SK-N-SH treated with all-trans-retinoic acid at 6 μM for 48 hours (cell line): Measurements from ENCODE around the gene MSH5.

Experiments used
- ATAC-seq: fragments of 200-7000 bp; cut with Tn5 transposase; 3 replicates; pipeline ENCODE4 v1.9.1; 2020; ENCODE audit warnings: mild to moderate bottlenecking, moderate library complexity
- ARNTL ChIP-seq: fragments of 450-650 bp; formaldehyde crosslinking; IDR thresholded peaks from 2 replicates; pipeline ENCODE4 v1.5.0; 2020; ENCODE audit warnings: low read depth, mild to moderate bottlenecking, moderate library complexity, borderline replicate concordance
- BACH2 ChIP-seq: fragments of 250-450 bp; sonication (Bioruptor Pico); IDR thresholded peaks from 2 replicates; pipeline ENCODE4 v1.9.0; 2021; ENCODE audit warnings: mild to moderate bottlenecking, borderline replicate concordance
- CREB5 ChIP-seq: fragments of 250-450 bp; sonication (Bioruptor Pico); IDR thresholded peaks from 2 replicates; pipeline ENCODE4 v1.5.1; 2020; ENCODE audit warnings: low read depth, mild to moderate bottlenecking, moderate library complexity
- CSDC2 ChIP-seq: fragments of 250-450 bp; sonication (Bioruptor Pico); IDR thresholded peaks from 2 replicates; pipeline ENCODE4 v1.5.0; 2020; ENCODE audit warnings: mild to moderate bottlenecking, moderate library complexity
- CSRNP3 ChIP-seq: fragments of 250-450 bp; sonication (Bioruptor Pico); IDR thresholded peaks from 2 replicates; pipeline ENCODE4 v1.5.1; 2021; ENCODE audit warnings: mild to moderate bottlenecking, moderate library complexity
- ESRRG ChIP-seq: fragments of 250-450 bp; sonication (Bioruptor Pico); IDR thresholded peaks from 2 replicates; pipeline ENCODE4 v1.6.1; 2021; ENCODE audit warnings: mild to moderate bottlenecking
- GLIS3 ChIP-seq: fragments of 250-450 bp; sonication (Bioruptor Pico); IDR thresholded peaks from 2 replicates; pipeline ENCODE4 v1.5.0; 2020; ENCODE audit warnings: mild to moderate bottlenecking, moderate library complexity
- ISL1 ChIP-seq: fragments of 250-450 bp; sonication (Bioruptor Pico); IDR thresholded peaks from 2 replicates; pipeline ENCODE4 v2.1.2; 2022; ENCODE audit warnings: mild to moderate bottlenecking, moderate library complexity
- OSR1 ChIP-seq: fragments of 250-450 bp; sonication (Bioruptor Pico); IDR thresholded peaks from 2 replicates; pipeline ENCODE4 v1.8.0; 2022; ENCODE audit warnings: moderate library complexity, mild to moderate bottlenecking, inconsistent platforms
- PATZ1 ChIP-seq: fragments of 250-450 bp; sonication (Bioruptor Pico); IDR thresholded peaks from 2 replicates; pipeline ENCODE4 v1.8.0; 2020; ENCODE audit warnings: mild to moderate bottlenecking, moderate library complexity, borderline replicate concordance
- POU6F1 ChIP-seq: fragments of 250-450 bp; sonication (Bioruptor Pico); IDR thresholded peaks from 2 replicates; pipeline ENCODE4 v1.8.0; 2021; ENCODE audit warnings: low read depth, mild to moderate bottlenecking, moderate library complexity, borderline replicate concordance
- PPARA ChIP-seq: fragments of 250-450 bp; sonication (Bioruptor Pico); IDR thresholded peaks from 2 replicates; pipeline ENCODE4 v1.5.0; 2020; ENCODE audit warnings: mild to moderate bottlenecking, borderline replicate concordance
- RARB ChIP-seq: fragments of 250-450 bp; sonication (Bioruptor Pico); IDR thresholded peaks from 2 replicates; pipeline ENCODE4 v1.8.0; 2021; ENCODE audit warnings: mild to moderate bottlenecking, moderate library complexity
- SNAI2 ChIP-seq: fragments of 250-450 bp; sonication (Bioruptor Pico); IDR thresholded peaks from 2 replicates; pipeline ENCODE4 v1.5.0; 2020; ENCODE audit warnings: mild to moderate bottlenecking, moderate library complexity
- TCF4 ChIP-seq: fragments of 250-450 bp; sonication (Bioruptor Pico); IDR thresholded peaks from 2 replicates; pipeline ENCODE4 v1.8.0; 2021; ENCODE audit warnings: mild to moderate bottlenecking, moderate library complexity, borderline replicate concordance
- TOX ChIP-seq: fragments of 250-450 bp; sonication (Bioruptor Pico); IDR thresholded peaks from 2 replicates; pipeline ENCODE4 v1.8.0; 2021; ENCODE audit warnings: mild to moderate bottlenecking, moderate library complexity, borderline replicate concordance
- TSHZ2 ChIP-seq: fragments of 250-450 bp; sonication (Bioruptor Pico); IDR thresholded peaks from 2 replicates; pipeline ENCODE4 v1.5.0; 2020; ENCODE audit warnings: mild to moderate bottlenecking, moderate library complexity
- ZFP3 ChIP-seq: fragments of 250-450 bp; sonication (Bioruptor Pico); IDR thresholded peaks from 2 replicates; pipeline ENCODE4 v1.5.0; 2020; ENCODE audit warnings: mild to moderate bottlenecking, moderate library complexity
- ZFP30 ChIP-seq: fragments of 450-650 bp; formaldehyde crosslinking; IDR thresholded peaks from 2 replicates; pipeline ENCODE4 v1.5.0; 2022; ENCODE audit warnings: mild to moderate bottlenecking, moderate library complexity
- ZNF565 ChIP-seq: fragments of 450-650 bp; formaldehyde crosslinking; conservative IDR thresholded peaks from 2 replicates; pipeline ENCODE4 v1.5.0; 2020; ENCODE audit warnings: low read depth, mild to moderate bottlenecking, moderate library complexity
- ZNF8 ChIP-seq: fragments of 450-650 bp; formaldehyde crosslinking; IDR thresholded peaks from 2 replicates; pipeline ENCODE4 v1.5.0; 2020; ENCODE audit warnings: mild to moderate bottlenecking, moderate library complexity

The MSH5 gene

GRCh38 chr6:31769684-31770371, 30.0 kb downstream of the MSH5 start:
- TF ChIP-seq BACH2 (CRISPR knock-in tag) (no peak), ARNTL (CRISPR knock-in tag) (no peak), PATZ1 (CRISPR knock-in tag) (no peak), POU6F1 (CRISPR knock-in tag) (no peak), CSRNP3 (CRISPR knock-in tag) (no peak), ZNF8 (no peak), CSDC2 (no peak), ZNF565 (CRISPR knock-in tag) (no peak), TOX (CRISPR knock-in tag) (no peak), GLIS3 (CRISPR knock-in tag) (no peak), PPARA (CRISPR knock-in tag) (no peak), RARB (CRISPR knock-in tag) (no peak), CREB5 (CRISPR knock-in tag) (no peak), TSHZ2 (CRISPR knock-in tag) (no peak), SNAI2 (CRISPR knock-in tag) (no peak), ZFP30 (CRISPR knock-in tag) (no peak), ZFP3 (CRISPR knock-in tag) (no peak), TCF4 (CRISPR knock-in tag) (no peak), ISL1 (no peak)
- ATAC-seq, result peak; percentile 46

- TF ChIP-seq OSR1 (no peak), GLIS3 (CRISPR knock-in tag) (no peak), CSRNP3 (CRISPR knock-in tag) (no peak), ZFP3 (CRISPR knock-in tag) (no peak), ZFP30 (CRISPR knock-in tag) (no peak), CREB5 (CRISPR knock-in tag) (no peak), BACH2 (CRISPR knock-in tag) (no peak), PATZ1 (CRISPR knock-in tag) (no peak), PPARA (CRISPR knock-in tag) (no peak), RARB (CRISPR knock-in tag) (no peak), ISL1 (no peak), ESRRG (CRISPR knock-in tag) (no peak), ZNF565 (CRISPR knock-in tag) (no peak), SNAI2 (CRISPR knock-in tag) (no peak), TOX (CRISPR knock-in tag) (no peak), CSDC2 (no peak), ZNF8 (no peak), ARNTL (CRISPR knock-in tag) (no peak)
- TF ChIP-seq, all 23 proteins: peak for 0
- no peak for ATAC-seq
Observed at GRCh38 chr6:31770860-31771259, 31.1 kb downstream of the MSH5 start.
